Mesenteric fat pad (tissue), 1 donor: ENCODE results near the gene KIF5C. TPM values are rescaled to one million over a fixed set of nuclear protein-coding genes. Genes with fewer than 3 reads are reported as not detected.
"Not testable (repeated sequence)": the region's sequence is repeated elsewhere in the genome, so short reads cannot be mapped to it uniquely, and the experiment has no call there.

ENCODE experiments used
- DNase-seq: peaks from one replicate; pipeline ENCODE4 v3.0.0-alpha.2; 2020; ENCODE audit warnings: low spot score
- total RNA-seq: library from RNA; stranded (reverse); fragmentation: NEBNext Ultra II Directional; extraction: Animal tissue kit (Norgen Biotek cat#: 25700); gene quantifications from one replicate; pipeline ENCODE4 v1.2.1, GENCODE V29; 2021
- donor health status: DM: yes; HTN: yes; CAD: no.

KIF5C gene
- total RNA-seq, 1 donor from 2014 or later, result 0.84 TPM

GRCh38 chr2:148963461-148963860 lies 88.4 kb downstream of the KIF5C start:
- no peak for DNase-seq

GRCh38 chr2:148965623-148966437 lies 90.8 kb downstream of the KIF5C start:
- no peak for DNase-seq

GRCh38 chr2:148966438-148966758 lies 91.4 kb downstream of the KIF5C start:
- DNase-seq, result no peak

- no peak for DNase-seq
Observed at GRCh38 chr2:148967056-148967455, 92.0 kb downstream of the KIF5C start.

GRCh38 chr2:148967578-148967977 lies 92.6 kb downstream of the KIF5C start:
- no peak for DNase-seq

- DNase-seq, result no peak
Observed at GRCh38 chr2:148968301-148968700, 93.3 kb downstream of the KIF5C start.

GRCh38 chr2:148968776-148969319 lies 93.8 kb downstream of the KIF5C start:
- DNase-seq, result no peak

GRCh38 chr2:148969659-148970061 lies 94.6 kb downstream of the KIF5C start:
- no peak for DNase-seq

- DNase-seq, result no peak
Observed at GRCh38 chr2:148970385-148970784, 95.4 kb downstream of the KIF5C start.

- DNase-seq, result no peak
Observed at GRCh38 chr2:148971547-148971946, 96.5 kb downstream of the KIF5C start.

GRCh38 chr2:148974095-148974494 lies 99.1 kb downstream of the KIF5C start:
- DNase-seq, result no peak

GRCh38 chr2:148978026-148978685 lies 103.1 kb downstream of the KIF5C start:
- DNase-seq, result no peak

- no peak for DNase-seq
Observed at GRCh38 chr2:148978706-148979105, 103.7 kb downstream of the KIF5C start.

- DNase-seq, result no peak
Observed at GRCh38 chr2:148979164-148979918, 104.3 kb downstream of the KIF5C start.

GRCh38 chr2:148979919-148980277 lies 104.9 kb downstream of the KIF5C start:
- DNase-seq, result no peak

GRCh38 chr2:148980496-148980895 lies 105.5 kb downstream of the KIF5C start:
- DNase-seq, result not testable (repeated sequence)

GRCh38 chr2:148981324-148981723 lies 106.3 kb downstream of the KIF5C start:
- no peak for DNase-seq

- no peak for DNase-seq
Observed at GRCh38 chr2:148981781-148982180, 106.8 kb downstream of the KIF5C start.

- DNase-seq, result no peak
Observed at GRCh38 chr2:148982282-148982681, 107.3 kb downstream of the KIF5C start.

- no peak for DNase-seq
Observed at GRCh38 chr2:148983896-148984295, 108.9 kb downstream of the KIF5C start.

- DNase-seq, result no peak
Observed at GRCh38 chr2:148984449-148984848, 109.4 kb downstream of the KIF5C start.

- no peak for DNase-seq
Observed at GRCh38 chr2:148987286-148987685, 112.3 kb downstream of the KIF5C start.
